ENCODE results near the gene SUPT20HL2.
"Not testable (repeated sequence)": the region's sequence is repeated elsewhere in the genome, so short reads cannot be mapped to it uniquely, and the experiment has no call there.

DNA sequence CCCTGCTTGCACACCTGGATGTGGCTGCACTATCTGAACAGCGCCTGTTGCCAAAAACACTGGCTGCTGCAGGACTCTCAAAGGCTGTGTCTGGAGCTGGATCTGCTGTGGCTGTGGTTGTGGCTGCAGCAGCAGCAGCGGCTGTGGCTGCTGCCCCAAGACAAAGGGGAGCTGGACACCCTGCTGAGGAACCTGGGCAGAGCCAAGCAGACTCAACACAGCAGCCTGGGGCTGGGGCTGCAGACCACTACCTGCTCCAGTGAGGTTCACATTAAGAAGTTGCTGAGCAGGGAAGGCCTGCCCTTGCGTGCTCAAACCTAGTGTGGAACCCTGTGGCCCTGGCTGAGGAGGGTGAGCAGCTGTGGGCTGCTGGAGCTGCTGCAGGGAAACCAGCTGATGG is 3.0 kb downstream of the SUPT20HL2 start:
- TF ChIP-seq, protein P1, sequence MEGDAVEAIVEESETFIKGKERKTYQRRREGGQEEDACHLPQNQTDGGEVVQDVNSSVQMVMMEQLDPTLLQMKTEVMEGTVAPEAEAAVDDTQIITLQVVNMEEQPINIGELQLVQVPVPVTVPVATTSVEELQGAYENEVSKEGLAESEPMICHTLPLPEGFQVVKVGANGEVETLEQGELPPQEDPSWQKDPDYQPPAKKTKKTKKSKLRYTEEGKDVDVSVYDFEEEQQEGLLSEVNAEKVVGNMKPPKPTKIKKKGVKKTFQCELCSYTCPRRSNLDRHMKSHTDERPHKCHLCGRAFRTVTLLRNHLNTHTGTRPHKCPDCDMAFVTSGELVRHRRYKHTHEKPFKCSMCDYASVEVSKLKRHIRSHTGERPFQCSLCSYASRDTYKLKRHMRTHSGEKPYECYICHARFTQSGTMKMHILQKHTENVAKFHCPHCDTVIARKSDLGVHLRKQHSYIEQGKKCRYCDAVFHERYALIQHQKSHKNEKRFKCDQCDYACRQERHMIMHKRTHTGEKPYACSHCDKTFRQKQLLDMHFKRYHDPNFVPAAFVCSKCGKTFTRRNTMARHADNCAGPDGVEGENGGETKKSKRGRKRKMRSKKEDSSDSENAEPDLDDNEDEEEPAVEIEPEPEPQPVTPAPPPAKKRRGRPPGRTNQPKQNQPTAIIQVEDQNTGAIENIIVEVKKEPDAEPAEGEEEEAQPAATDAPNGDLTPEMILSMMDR (IDR thresholded peaks at IDR 0.05), result not testable (repeated sequence)
- not testable (repeated sequence) for TF ChIP-seq POLR2A (IDR thresholded peaks at IDR 0.05)
